Fibroblast of villous mesenchyme (primary cell): ENCODE measurements around the gene TRABD2B. TPM values are rescaled to one million over a fixed set of nuclear protein-coding genes. Genes with fewer than 3 reads are reported as not detected.
A peak's percentile ranks its signal among the peaks of the same experiment; 100 is the strongest.

Experiments
- DNase-seq: peaks from one replicate; pipeline ENCODE4 v3.0.0-alpha.2; 2010; ENCODE audit warnings: low read depth
- H3K4me3 ChIP-seq: 2 replicates; pipeline ENCODE4 v1.5.1; 2011; ENCODE audit warnings: low read depth, mild to moderate bottlenecking, low read length
- CTCF ChIP-seq: IDR thresholded peaks from 2 replicates; pipeline ENCODE4 v1.5.1; 2012; ENCODE audit warnings: low read depth, mild to moderate bottlenecking, low read length; ENCODE audit not compliant: insufficient read depth
- total RNA-seq: library from RNA; depleted of rRNA; stranded (reverse); fragments of >200 nt; gene quantifications from 2 replicates; pipeline ENCODE4 v1.2.3, GENCODE V29; 2012

The TRABD2B gene
- total RNA-seq, 1 donor: not detected

GRCh38 chr1:48028218-48029069 is 31.3 kb upstream of the TRABD2B start:
- no peak for TF ChIP-seq CTCF
- no peak overlapping the region for H3K4me3 ChIP-seq
- DNase-seq: no peak

GRCh38 chr1:48027533-48027835 is 30.3 kb upstream of the TRABD2B start:
- TF ChIP-seq CTCF: no peak
- no peak overlapping the region for H3K4me3 ChIP-seq
- DNase-seq: no peak

- TF ChIP-seq CTCF: no peak
- peak; percentile 46 for DNase-seq
- H3K4me3 ChIP-seq: no peak overlapping the region
These were observed 29.7 kb upstream of the TRABD2B start for GRCh38 chr1:48026701-48027532.

- peak; percentile 91 for DNase-seq
- no peak for TF ChIP-seq CTCF
- H3K4me3 ChIP-seq: no peak overlapping the region
These were observed 29.1 kb upstream of the TRABD2B start for GRCh38 chr1:48026275-48026674.

GRCh38 chr1:48025076-48025475 is 27.9 kb upstream of the TRABD2B start:
- no peak overlapping the region for H3K4me3 ChIP-seq
- TF ChIP-seq CTCF: no peak
- DNase-seq: no peak

- no peak for DNase-seq
- TF ChIP-seq CTCF: no peak
- H3K4me3 ChIP-seq: no peak overlapping the region
These were observed 26.3 kb upstream of the TRABD2B start for GRCh38 chr1:48023488-48023887.
